ENCODE data around the gene NADK2.

DNA sequence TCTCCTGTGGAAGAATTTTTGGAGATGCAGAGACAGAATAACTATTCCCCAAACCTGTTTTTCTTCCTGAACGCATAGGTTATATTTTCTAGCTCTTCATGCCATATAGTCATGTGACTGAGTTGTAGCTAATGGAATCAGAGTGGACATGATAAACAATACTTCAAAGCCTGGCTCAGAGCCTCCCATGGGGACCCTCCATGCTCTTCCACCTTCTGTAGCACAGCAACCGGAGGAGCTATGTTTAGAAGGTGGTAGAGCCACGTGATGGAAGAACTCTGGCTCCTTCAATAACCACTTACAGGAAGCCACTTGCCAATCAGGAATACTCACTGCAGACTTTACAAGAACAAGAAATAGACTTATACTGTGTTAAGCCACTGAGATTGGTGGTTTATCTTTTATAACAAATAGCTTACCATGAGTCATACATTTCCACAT is 39.2 kb downstream of the NADK2 start:
- TF ChIP-seq POLR2A (IDR thresholded peaks at IDR 0.05; ENCODE audit: low read depth, low read length) (no peak), POLR2AphosphoS5 (IDR thresholded peaks at IDR 0.05; ENCODE audit: low read depth, low read length) (no peak), TAF1 (IDR thresholded peaks at IDR 0.05; ENCODE audit: low read depth, low read length) (no peak), SPI1 (IDR thresholded peaks at IDR 0.05; ENCODE audit: low read depth, low read length) (no peak), PAX5 (IDR thresholded peaks at IDR 0.05; ENCODE audit: insufficient read depth, low read length, severe bottlenecking) (no peak), POU2F2 (IDR thresholded peaks at IDR 0.05; ENCODE audit: low read depth, low read length) (no peak)

Measured in GM12891 (cell line).